K562 (cell line): ENCODE results near the gene GAB1. TPM values are rescaled to one million over a fixed set of nuclear protein-coding genes. Genes with fewer than 3 reads are reported as not detected.

Source experiments
- BRD9 ChIP-seq: fragments of 450-650 bp; IDR thresholded peaks from 2 replicates; pipeline ENCODE4 v1.6.1; 2018; ENCODE audit warnings: low read depth; ENCODE audit not compliant: partially characterized antibody
- CCNT2 ChIP-seq: IDR thresholded peaks from 2 replicates; pipeline ENCODE4 v1.6.1; 2011; ENCODE audit warnings: borderline replicate concordance, low read depth, mild to moderate bottlenecking, moderate library complexity, mixed read lengths, low read length; ENCODE audit not compliant: insufficient read length; ENCODE audit errors: extremely low read depth
- DMBX1 ChIP-seq: fragments of 250-450 bp; sonication (Bioruptor Pico); IDR thresholded peaks from 2 replicates; pipeline ENCODE4 v1.8.0; 2022; ENCODE audit warnings: inconsistent platforms, mild to moderate bottlenecking, moderate library complexity, borderline replicate concordance
- GABPB1 ChIP-seq: sonication (generic); formaldehyde crosslinking; IDR thresholded peaks from 2 replicates; pipeline ENCODE4 v1.8.0; 2022; ENCODE audit warnings: mild to moderate bottlenecking, missing genetic modification reagents
- GTF3C2 ChIP-seq: IDR thresholded peaks from 3 replicates; pipeline ENCODE4 v1.6.1; 2011; ENCODE audit warnings: borderline replicate concordance, mild to moderate bottlenecking, moderate library complexity; ENCODE audit not compliant: insufficient read length; ENCODE audit errors: extremely low read depth
- RBM22 ChIP-seq: fragments of 200-400 bp; formaldehyde crosslinking; IDR thresholded peaks from 2 replicates; pipeline ENCODE4 v1.6.1; 2018; ENCODE audit warnings: low read length, low read depth; ENCODE audit not compliant: poor library complexity, severe bottlenecking
- TRIM25 ChIP-seq: fragments of 450-650 bp; IDR thresholded peaks from 2 replicates; pipeline ENCODE4 v1.7.0; 2016; ENCODE audit warnings: borderline replicate concordance
- ZBTB5 ChIP-seq: fragments of 450-650 bp; IDR thresholded peaks from 2 replicates; pipeline ENCODE4 v1.6.1; 2017; ENCODE audit warnings: antibody characterized with exemption
- ZC3H11A ChIP-seq: IDR thresholded peaks from 2 replicates; pipeline ENCODE4 v1.6.1; 2012; ENCODE audit warnings: low read depth, low read length, improper control_type of control experiment
- ZNF592 ChIP-seq: fragments of 450-650 bp; IDR thresholded peaks from 2 replicates; pipeline ENCODE4 v1.6.1; 2017; ENCODE audit warnings: antibody characterized with exemption, mild to moderate bottlenecking
- polyA plus RNA-seq, 8 experiments: library from polyadenylated mRNA; depleted of rRNA in 4 of 8; stranded (reverse) in 5 of 8; unstranded in 3 of 8; fragments of >200 nt; fragmentation: Nextera tagmentation in 2 of 8; fragmentation: Illumina TruSeq in 1 of 8; extraction: Ambion mirVana in 2 of 8; extraction: Trizol in 1 of 8; gene quantifications; 2 replicates each; pipeline versions ENCODE4 v1.2.1 to v1.2.3, GENCODE V29; 2011 to 2014; ENCODE audit warnings: inconsistent platforms in 1 of 8, missing spikeins in 1 of 8
- total RNA-seq, 7 experiments: library from RNA; depleted of rRNA in 6 of 7; stranded (reverse); fragments of >200 nt in 6 of 7; fragmentation: Illumina TruSeq in 2 of 7; extraction: Trizol in 2 of 7; gene quantifications; 2 replicates each; pipeline versions ENCODE4 v1.2.1 to v1.2.3, GENCODE V29; 2011 to 2021; ENCODE audit warnings: low replicate concordance in 1 of 7
- TF ChIP-seq, protein P1 (sequence below): sonication (generic); formaldehyde crosslinking; IDR thresholded peaks from 2 replicates; pipeline ENCODE4 v1.8.1; 2023; ENCODE audit warnings: mild to moderate bottlenecking, missing genetic modification reagents
- TF ChIP-seq, protein P2 (sequence below): fragments of 250-450 bp; sonication (Bioruptor Pico); IDR thresholded peaks from 2 replicates; pipeline ENCODE4 v1.9.0; 2021; ENCODE audit warnings: mild to moderate bottlenecking

GAB1 gene
- total and polyA plus RNA-seq, 9 of the 15 experiments (the other 6 are each of a cell fraction or from before 2014, with no cell fraction given), result 1.3 to 14.6 (median 7.5) TPM

DNA sequence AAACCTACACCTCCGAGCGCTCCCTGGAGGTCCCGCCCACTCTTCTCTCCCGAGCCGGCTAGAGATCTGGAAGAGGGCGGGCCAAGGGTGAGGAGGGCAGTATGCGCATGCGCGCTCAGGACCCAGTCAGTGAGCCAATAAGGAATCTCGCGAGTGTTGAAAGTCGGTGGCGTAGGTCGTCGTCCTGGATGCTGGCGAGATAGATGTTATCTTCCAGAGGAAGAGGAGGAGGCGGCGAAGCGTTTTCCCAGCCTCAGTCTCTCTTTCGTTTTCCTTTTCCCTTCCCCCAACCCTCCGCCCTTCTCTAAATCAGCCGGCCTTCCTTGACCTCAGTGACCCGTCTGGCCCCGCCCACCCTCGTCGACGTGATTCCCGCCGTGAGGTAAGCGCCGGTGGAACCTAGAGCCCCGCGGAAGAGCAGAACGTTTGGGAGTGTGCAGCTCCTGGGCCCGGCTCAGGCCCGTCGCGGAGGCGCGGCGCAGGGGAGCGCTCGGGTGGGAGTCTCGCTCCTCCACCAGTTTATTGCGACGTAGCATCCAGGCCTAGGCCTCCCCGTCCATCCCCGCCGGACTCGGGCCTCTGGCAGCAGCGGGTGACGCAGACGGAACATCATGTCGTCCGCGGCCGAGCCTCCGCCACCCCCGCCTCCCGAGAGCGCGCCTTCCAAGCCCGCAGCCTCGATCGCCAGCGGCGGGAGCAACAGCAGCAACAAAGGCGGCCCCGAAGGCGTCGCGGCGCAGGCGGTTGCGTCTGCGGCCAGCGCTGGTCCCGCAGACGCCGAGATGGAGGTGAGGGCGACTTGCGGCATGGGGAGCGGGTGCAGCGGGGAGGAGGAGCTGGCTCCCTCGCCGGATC, 176.9 kb downstream of the GAB1 start, which contains the start of gene SMARCA5 (continued):
- TF ChIP-seq DMBX1 (0 out of 2 replicates have a peak, but pooled peaks have one; percentile 38), GTF3C2 (no peak), ZBTB5 (no peak), ZNF592 (no peak), CCNT2 (peak; percentile 38), TRIM25 (no peak), RBM22 (peak; percentile 62), GABPB1 (CRISPR knock-in tag) (0 out of 2 replicates have a peak, but pooled peaks have one; percentile 33), BRD9 (no peak), ZC3H11A (no peak)
- TF ChIP-seq, protein P1, sequence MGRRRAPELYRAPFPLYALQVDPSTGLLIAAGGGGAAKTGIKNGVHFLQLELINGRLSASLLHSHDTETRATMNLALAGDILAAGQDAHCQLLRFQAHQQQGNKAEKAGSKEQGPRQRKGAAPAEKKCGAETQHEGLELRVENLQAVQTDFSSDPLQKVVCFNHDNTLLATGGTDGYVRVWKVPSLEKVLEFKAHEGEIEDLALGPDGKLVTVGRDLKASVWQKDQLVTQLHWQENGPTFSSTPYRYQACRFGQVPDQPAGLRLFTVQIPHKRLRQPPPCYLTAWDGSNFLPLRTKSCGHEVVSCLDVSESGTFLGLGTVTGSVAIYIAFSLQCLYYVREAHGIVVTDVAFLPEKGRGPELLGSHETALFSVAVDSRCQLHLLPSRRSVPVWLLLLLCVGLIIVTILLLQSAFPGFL, result no peak
- TF ChIP-seq, protein P2, sequence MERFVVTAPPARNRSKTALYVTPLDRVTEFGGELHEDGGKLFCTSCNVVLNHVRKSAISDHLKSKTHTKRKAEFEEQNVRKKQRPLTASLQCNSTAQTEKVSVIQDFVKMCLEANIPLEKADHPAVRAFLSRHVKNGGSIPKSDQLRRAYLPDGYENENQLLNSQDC (CRISPR knock-in tag), result no peak
